Measurements from ENCODE around the gene GGACT.

DNA sequence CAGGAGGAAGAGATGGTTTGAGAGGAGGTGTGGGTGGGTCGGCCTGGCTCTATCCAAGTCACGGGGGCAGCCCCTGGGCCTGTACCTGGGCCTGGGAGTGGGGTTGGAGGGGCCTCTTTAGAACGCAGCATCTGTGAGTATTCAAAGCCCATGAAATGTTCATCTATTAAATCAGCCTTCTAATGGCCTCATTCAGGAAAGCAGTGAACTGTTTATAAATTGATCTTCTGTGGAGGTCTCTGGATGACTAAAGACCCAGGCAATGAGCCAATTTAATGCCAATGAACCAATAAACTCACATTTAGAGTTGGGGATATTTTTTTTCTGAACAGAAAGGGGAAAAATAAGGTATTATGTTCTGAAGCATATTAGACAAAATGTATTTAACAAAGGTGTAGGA is 19.9 kb upstream of the GGACT start:
- TF ChIP-seq, protein P1, sequence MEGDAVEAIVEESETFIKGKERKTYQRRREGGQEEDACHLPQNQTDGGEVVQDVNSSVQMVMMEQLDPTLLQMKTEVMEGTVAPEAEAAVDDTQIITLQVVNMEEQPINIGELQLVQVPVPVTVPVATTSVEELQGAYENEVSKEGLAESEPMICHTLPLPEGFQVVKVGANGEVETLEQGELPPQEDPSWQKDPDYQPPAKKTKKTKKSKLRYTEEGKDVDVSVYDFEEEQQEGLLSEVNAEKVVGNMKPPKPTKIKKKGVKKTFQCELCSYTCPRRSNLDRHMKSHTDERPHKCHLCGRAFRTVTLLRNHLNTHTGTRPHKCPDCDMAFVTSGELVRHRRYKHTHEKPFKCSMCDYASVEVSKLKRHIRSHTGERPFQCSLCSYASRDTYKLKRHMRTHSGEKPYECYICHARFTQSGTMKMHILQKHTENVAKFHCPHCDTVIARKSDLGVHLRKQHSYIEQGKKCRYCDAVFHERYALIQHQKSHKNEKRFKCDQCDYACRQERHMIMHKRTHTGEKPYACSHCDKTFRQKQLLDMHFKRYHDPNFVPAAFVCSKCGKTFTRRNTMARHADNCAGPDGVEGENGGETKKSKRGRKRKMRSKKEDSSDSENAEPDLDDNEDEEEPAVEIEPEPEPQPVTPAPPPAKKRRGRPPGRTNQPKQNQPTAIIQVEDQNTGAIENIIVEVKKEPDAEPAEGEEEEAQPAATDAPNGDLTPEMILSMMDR (IDR thresholded peaks at IDR 0.05; ENCODE audit: low read length) = no peak
- no peak for TF ChIP-seq EZH2 (IDR thresholded peaks at IDR 0.05; ENCODE audit: borderline replicate concordance, low read length)
